ENCODE measurements around the gene HECW1.

The HECW1 gene

DNA sequence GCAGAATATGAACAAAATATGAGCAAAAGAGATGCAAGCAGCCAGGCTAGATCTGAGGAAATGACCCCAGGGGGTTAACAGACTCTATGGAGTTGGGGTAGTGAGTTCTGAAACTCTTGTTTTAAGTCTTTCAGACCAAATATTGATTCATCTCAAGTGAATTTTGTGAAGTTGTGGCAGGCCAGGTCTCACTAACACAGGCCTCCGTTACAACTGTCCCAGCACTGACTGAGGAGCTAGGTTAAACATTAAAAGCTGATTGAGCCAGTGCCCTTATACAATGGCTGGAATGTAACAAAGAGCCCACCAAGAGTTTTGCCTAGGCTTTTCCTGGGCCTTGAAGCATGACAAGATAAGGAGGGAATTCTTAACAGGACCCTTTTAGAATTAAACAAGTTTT, 278.1 kb downstream of the HECW1 start:
- no peak for DNase-seq (ENCODE audit: low read depth)
- no peak overlapping the region for H3K4me3 ChIP-seq (ENCODE audit: control insufficient read depth, low read depth, low read length)
- TF ChIP-seq, protein P1, sequence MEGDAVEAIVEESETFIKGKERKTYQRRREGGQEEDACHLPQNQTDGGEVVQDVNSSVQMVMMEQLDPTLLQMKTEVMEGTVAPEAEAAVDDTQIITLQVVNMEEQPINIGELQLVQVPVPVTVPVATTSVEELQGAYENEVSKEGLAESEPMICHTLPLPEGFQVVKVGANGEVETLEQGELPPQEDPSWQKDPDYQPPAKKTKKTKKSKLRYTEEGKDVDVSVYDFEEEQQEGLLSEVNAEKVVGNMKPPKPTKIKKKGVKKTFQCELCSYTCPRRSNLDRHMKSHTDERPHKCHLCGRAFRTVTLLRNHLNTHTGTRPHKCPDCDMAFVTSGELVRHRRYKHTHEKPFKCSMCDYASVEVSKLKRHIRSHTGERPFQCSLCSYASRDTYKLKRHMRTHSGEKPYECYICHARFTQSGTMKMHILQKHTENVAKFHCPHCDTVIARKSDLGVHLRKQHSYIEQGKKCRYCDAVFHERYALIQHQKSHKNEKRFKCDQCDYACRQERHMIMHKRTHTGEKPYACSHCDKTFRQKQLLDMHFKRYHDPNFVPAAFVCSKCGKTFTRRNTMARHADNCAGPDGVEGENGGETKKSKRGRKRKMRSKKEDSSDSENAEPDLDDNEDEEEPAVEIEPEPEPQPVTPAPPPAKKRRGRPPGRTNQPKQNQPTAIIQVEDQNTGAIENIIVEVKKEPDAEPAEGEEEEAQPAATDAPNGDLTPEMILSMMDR (conservative IDR thresholded peaks at IDR 0.05; ENCODE audit: control insufficient read depth, insufficient read depth, low read depth, low read length), result no peak

DNA sequence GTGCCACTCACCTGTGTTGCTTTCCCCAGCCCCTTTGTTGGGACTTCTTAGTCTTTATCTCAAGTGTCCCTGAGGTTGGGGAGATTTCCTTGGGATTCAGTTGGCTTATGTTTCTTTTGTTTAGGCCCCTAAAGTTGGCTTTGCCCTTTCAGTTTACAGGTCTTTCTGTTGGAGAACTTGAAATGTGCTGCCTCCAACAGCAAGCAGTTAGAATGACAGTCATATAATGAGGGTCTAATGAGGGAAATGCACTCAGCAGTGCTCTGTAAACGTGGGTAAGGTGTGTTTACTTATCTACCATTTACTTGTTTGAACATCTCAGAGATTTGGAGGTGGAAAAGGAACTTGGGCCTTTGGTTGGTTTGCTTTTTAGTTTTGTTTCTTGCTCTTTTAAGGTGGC, 279.1 kb downstream of the HECW1 start:
- DNase-seq (ENCODE audit: low read depth), result no peak
- no peak overlapping the region for H3K4me3 ChIP-seq (ENCODE audit: control insufficient read depth, low read depth, low read length)
- TF ChIP-seq, protein P1 (conservative IDR thresholded peaks at IDR 0.05; ENCODE audit: control insufficient read depth, insufficient read depth, low read depth, low read length), result no peak

DNA sequence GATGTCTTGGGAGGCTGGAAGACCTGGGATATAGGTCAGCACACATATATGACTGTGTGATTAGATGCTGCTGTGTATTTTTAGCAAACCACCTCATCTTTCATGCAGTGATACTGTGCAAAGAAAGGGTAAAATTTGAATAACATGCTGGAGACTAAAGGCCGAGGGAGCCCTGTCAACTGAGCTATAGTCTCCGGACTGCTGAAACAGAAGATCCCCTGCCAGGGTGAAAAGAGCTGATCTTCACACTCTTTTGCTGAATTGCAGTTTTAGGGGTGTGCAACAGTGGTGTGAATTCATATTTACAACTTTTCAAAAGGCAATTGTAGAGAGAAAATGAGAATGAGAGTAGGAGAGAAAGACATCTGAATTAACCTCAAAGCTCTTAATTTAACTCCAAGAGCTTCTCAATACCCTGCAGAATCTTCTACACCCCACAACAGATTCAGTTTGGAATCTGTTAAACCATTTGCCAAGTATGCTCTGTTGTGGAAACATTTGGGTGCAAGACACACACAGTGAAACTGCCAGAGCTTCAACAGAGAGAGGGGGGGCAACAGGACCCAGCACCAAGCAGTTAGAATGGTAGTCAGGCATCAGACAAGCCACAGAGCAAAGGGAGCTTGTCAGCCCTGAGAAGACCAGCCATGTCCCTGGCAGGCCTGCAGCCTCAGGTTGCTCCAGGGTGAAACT, 280.3 kb downstream of the HECW1 start:
- no peak overlapping the region for H3K4me3 ChIP-seq (ENCODE audit: control insufficient read depth, low read depth, low read length)
- no peak for DNase-seq (ENCODE audit: low read depth)
- TF ChIP-seq, protein P1 (conservative IDR thresholded peaks at IDR 0.05; ENCODE audit: control insufficient read depth, insufficient read depth, low read depth, low read length), result no peak

DNA sequence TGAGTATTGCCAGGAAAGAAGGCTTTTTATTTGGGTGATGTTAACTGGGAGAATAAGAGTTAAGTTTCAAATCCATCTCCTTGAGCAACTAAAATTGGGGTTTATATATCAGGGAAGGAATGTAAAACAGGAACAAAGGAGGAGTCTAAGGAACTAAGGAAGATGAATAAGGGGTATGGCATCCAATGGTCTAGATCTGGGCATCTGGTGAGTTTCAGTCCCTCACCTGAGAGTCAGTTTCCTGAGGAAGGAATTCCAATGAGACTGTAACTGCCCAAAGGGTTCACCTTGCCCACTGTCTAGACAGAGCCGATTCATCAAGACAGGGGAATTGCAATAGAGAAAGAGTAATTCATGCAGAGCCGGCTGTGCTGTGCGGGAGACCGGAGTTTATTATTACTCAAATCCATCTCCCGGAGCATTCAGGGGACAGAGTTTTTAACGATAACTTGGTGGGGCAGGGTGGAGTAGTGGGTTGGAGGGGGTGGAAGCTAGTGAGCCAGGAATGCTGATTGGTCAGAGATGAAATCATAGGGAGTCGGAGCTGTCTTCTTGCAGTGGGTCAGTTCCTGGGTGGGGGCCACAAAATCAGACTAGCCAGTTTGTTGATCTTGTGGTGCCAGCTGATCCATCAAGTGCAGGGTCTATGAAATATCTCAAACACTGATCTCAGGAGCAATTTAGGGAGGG, 282.1 kb downstream of the HECW1 start:
- TF ChIP-seq, protein P1 (conservative IDR thresholded peaks at IDR 0.05; ENCODE audit: control insufficient read depth, insufficient read depth, low read depth, low read length), result no peak
- no peak overlapping the region for H3K4me3 ChIP-seq (ENCODE audit: control insufficient read depth, low read depth, low read length)
- DNase-seq (ENCODE audit: low read depth), result no peak

DNA sequence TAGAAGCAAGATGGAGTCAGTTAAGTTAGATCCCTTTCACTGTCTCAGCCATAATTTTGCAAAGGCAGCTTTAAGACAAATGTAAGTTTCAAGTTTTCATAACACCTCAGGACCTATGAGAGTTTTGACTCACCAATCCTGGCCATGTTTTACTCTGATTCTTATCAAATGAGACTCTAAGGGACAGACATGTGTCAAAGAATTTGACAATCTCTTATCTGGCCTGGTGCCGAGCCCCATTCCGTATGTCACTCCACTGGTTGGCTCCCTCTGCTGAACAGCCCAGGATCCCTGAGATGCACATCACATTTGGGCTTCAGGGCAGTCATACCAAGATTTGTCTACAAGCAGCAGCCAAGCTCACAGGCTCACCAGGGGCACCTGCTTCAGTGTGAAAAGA, 282.9 kb downstream of the HECW1 start:
- no peak overlapping the region for H3K4me3 ChIP-seq (ENCODE audit: control insufficient read depth, low read depth, low read length)
- no peak for DNase-seq (ENCODE audit: low read depth)
- TF ChIP-seq, protein P1 (conservative IDR thresholded peaks at IDR 0.05; ENCODE audit: control insufficient read depth, insufficient read depth, low read depth, low read length), result no peak

DNA sequence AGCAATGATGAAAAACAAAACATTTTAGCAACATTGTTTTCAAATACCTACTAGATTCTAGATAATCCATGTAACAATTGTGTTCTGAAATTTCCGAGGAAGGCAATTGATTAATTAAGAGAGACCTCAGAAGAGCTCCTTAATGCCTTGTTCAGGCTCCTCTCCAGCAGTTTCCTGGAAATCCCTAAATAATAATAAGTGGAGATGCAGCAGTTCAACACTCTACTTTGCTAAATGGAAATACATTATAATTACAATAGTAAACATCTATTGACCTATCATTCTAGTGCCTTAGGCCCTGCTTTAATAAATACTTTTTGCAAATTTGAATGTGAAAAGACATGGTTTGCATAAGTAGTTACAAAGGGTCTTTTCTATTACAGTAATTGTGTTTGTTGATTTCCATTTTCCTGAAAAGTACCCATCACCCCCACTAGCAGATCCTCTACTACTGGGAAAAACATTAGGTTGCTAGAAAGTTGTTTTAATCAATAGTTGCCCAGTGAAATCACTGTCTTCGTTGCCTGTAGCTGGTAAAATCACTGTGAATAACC, 283.8 kb downstream of the HECW1 start:
- no peak for DNase-seq (ENCODE audit: low read depth)
- TF ChIP-seq, protein P1 (conservative IDR thresholded peaks at IDR 0.05; ENCODE audit: control insufficient read depth, insufficient read depth, low read depth, low read length), result no peak
- no peak overlapping the region for H3K4me3 ChIP-seq (ENCODE audit: control insufficient read depth, low read depth, low read length)

All from fibroblast of mammary gland (primary cell).